GM23338 (cell line): ENCODE measurements around the gene EPHX1.

Experiments
- CREB1 ChIP-seq: fragments of 250-450 bp; sonication (Bioruptor Pico); IDR thresholded peaks from 2 replicates; pipeline ENCODE4 v1.5.0; 2020; ENCODE audit warnings: low read depth, mild to moderate bottlenecking, moderate library complexity
- CTCF ChIP-seq, 2 experiments: fragments of 200-600 bp in 1 of 2; sonication (generic) in 1 of 2; conservative IDR thresholded peaks; 2 replicates each; pipeline versions ENCODE4 v1.5.1 to v1.6.1; 2016 to 2017; ENCODE audit warnings: antibody characterized with exemption in 2 of 2, low read depth in 2 of 2, mild to moderate bottlenecking in 2 of 2, moderate library complexity in 1 of 2
- ETS1 ChIP-seq: IDR thresholded peaks from 2 replicates; pipeline ENCODE4 v1.6.1; 2016; ENCODE audit warnings: antibody characterized with exemption
- EZH2 ChIP-seq: fragments of 200-600 bp; sonication (generic); IDR thresholded peaks from one replicate; pipeline ENCODE4 v1.8.0; 2017; ENCODE audit warnings: antibody characterized with exemption, mild to moderate bottlenecking, low read depth; ENCODE audit not compliant: unreplicated experiment
- EZH2phosphoT487 ChIP-seq: fragments of 200-600 bp; sonication (generic); IDR thresholded peaks from one replicate; pipeline ENCODE4 v1.8.1; 2018; ENCODE audit warnings: antibody characterized with exemption; ENCODE audit not compliant: unreplicated experiment
- JUNB ChIP-seq: IDR thresholded peaks from one replicate; pipeline ENCODE4 v1.6.1; 2016; ENCODE audit warnings: antibody characterized with exemption; ENCODE audit not compliant: unreplicated experiment
- NANOG ChIP-seq: IDR thresholded peaks from 2 replicates; pipeline ENCODE4 v1.6.1; 2016; ENCODE audit warnings: antibody characterized with exemption, borderline replicate concordance
- POLR2AphosphoS5 ChIP-seq: IDR thresholded peaks from 2 replicates; pipeline ENCODE4 v1.6.1; 2016; ENCODE audit warnings: antibody characterized with exemption, low read depth
- TF ChIP-seq, protein P1 (sequence below): IDR thresholded peaks from one replicate; pipeline ENCODE4 v1.6.1; 2018; ENCODE audit warnings: antibody characterized with exemption; ENCODE audit not compliant: unreplicated experiment

DNA sequence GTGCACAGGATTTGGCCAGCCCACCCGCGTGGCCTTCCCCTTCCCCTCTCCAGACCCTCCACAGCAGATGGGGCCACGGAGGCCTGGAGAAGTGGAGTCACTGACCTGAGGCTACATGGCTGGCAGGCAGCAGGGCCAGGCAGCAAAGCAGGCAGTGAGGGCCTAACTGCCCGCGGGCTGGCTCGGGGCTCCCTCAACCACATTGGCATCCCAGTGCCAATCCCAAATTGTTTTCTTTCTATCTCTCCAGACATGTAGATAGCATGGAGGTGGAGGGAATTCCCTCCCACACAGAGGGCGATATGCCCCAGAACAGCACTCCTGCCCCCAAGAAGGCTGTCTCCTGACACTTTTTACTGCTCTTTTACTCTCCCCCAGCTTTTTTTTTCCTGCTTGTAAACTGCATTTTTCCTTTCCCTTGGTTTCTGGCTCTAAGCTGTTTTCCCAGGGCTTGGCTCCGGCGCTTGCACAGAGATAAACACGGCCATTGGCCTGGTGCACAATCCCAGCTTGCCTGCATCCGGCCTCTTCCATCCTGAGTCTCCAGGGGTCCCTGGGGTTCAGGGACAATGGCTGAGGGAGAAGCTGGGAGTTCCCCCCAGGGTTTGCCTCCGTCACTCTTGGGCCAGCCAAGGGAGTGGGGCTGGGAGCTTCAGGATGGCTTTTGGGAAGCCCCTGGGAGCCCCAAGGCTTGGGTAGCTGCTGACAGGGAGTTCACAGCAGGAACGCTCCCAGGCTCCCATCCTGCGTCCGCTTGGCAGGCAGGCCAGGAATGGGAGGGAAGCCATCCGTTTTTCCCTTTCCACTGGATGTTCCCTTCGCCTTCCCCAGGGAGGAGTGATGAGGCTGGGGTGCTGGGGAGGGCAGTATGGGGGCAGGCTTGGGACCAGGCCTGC is 7.0 kb downstream of the EPHX1 start:
- TF ChIP-seq CREB1 = no peak
- no peak for TF ChIP-seq POLR2AphosphoS5
- no peak for TF ChIP-seq EZH2
- no peak for TF ChIP-seq CTCF (conservative IDR thresholded peaks at IDR 0.05; ENCODE audit: low read depth in 2 of 2)
- no peak for TF ChIP-seq EZH2phosphoT487
- TF ChIP-seq, protein P1, sequence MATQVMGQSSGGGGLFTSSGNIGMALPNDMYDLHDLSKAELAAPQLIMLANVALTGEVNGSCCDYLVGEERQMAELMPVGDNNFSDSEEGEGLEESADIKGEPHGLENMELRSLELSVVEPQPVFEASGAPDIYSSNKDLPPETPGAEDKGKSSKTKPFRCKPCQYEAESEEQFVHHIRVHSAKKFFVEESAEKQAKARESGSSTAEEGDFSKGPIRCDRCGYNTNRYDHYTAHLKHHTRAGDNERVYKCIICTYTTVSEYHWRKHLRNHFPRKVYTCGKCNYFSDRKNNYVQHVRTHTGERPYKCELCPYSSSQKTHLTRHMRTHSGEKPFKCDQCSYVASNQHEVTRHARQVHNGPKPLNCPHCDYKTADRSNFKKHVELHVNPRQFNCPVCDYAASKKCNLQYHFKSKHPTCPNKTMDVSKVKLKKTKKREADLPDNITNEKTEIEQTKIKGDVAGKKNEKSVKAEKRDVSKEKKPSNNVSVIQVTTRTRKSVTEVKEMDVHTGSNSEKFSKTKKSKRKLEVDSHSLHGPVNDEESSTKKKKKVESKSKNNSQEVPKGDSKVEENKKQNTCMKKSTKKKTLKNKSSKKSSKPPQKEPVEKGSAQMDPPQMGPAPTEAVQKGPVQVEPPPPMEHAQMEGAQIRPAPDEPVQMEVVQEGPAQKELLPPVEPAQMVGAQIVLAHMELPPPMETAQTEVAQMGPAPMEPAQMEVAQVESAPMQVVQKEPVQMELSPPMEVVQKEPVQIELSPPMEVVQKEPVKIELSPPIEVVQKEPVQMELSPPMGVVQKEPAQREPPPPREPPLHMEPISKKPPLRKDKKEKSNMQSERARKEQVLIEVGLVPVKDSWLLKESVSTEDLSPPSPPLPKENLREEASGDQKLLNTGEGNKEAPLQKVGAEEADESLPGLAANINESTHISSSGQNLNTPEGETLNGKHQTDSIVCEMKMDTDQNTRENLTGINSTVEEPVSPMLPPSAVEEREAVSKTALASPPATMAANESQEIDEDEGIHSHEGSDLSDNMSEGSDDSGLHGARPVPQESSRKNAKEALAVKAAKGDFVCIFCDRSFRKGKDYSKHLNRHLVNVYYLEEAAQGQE = no peak
- TF ChIP-seq JUNB = no peak
- TF ChIP-seq NANOG = no peak
- TF ChIP-seq ETS1 = no peak
